Measurements from ENCODE around the gene TAL1.
A peak's percentile ranks its signal among the peaks of the same experiment; 100 is the strongest.

- TF ChIP-seq CTCF (IDR thresholded peaks at IDR 0.05; ENCODE audit: low read length) (peak; percentile 90), EZH2phosphoT487 (IDR thresholded peaks at IDR 0.05; ENCODE audit: low read length) (no peak)
Measured at GRCh38 chr1:47175227-47175934, 56.6 kb downstream of the TAL1 start.

All from MM.1S (cell line).